SIG-M5 (cell line): ENCODE results near the gene RGL1.
"Not testable (repeated sequence)": the region's sequence is repeated elsewhere in the genome, so short reads cannot be mapped to it uniquely, and the experiment has no call there.

Source experiments
- DNase-seq: peaks from one replicate; lab custom pipeline; 2025; lab: John Stamatoyannopoulos, UW

Gene RGL1

DNA sequence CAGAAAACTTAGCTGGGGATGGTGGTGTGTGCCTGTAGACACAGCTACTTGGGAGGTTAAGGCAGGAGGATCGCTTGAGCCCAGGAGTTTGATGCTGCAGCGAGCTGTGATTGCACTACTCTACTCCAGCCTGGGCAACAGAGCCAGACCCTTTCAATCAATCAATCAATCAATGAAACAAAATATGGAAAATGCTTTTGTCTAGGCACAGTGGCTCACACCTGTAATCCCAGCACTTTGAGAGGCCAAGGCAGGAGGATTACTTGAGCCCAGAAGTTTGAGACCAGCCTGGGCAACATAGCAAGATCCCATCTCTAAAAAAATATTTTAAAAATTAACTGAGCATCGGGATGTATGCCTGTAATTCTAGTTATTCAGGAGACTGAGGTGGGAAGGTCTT, 19.0 kb upstream of the RGL1 start:
- not testable (repeated sequence) for DNase-seq

DNA sequence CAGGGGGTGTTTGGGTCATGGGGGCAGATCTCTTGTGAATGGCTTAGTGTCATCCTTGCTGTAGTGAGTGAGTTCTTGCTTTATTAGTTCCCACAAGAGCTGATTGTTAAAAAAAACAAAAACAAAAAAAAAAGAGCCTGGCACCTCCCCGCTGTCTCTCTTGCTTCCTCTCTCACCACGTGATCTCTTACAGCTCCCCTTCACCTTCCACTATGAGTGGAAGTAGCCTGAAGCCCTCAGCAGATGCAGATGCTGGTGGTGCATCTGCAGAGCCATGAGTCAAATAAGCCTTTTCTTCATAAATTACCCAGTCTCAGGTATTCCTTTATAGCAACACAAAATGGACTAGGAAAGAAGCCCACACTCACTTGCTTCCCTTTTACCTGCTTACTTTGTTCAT, 17.2 kb upstream of the RGL1 start:
- DNase-seq: no peak

DNA sequence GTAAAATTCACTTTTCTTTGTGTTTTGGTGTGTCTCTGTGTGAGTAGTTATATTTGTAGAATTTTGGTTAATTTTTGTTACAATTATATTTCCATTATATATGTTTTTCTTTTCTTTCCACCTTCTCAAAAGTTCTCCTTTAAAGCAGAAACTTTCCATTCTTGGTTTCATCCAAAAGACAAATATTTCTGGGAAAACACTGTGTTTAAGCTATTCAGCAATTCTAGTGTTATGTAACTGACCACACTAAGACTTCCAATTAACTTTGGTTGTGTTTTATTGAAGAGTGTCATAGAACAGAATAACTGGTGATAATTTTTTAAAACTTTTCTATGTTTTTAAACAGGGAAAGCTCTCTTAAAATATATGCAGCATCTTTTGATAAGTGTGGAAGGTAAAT, 13.6 kb upstream of the RGL1 start:
- DNase-seq: no peak

DNA sequence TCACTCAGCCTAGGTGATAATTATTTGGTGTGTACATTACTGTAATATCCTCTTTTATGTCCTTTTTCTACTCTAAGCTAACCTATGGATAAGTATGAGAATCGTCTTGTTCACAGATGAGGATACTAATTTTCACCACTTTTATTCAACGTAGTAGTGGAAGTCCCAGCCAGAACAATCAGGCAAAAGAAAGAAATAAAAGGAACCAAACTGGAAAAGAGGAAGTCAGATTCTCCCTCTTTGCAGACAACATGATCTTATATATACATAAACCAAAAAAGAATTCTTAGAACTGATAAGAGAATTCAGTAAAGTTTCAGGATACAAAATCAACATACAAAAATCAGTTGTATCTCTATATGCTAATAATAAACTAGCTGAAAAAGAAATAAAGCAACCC, 12.6 kb upstream of the RGL1 start:
- no peak for DNase-seq

DNA sequence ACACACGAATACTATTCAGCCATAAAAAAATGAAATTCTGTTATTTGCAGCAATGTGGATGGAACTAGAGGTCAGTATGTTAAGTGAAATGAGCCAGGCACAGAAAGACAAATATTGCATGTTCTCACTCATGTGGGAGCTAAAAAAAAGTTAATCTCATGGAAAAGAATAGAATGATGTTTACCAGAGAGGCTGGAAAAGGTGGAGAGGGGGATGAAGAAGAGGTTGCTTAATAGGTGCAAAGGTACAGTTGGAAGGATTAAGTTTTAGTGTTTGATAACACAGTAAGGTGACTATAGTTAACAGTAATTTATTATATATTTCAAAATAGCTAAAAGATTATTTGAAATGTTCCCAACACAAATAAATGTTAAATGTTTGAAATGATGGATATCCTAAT, 10.8 kb upstream of the RGL1 start:
- no peak for DNase-seq

DNA sequence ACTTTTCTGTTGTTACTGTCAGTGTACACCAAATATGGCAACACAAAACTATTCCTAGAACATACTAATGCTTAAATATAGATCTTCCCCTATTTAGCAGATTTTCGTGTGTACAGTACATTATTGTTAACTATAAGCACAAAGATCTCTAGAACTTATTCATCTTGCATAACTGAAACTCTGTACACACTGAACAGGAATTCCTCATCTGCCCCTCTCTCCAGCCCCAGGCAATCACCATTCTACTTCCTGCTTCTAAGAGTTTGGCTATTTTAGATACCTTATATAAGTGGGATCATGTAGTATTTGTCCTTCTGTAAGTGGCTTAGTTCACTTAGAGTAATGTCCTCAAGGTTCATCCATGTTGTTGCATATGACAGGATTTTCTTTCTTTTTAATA, 4.5 kb upstream of the RGL1 start:
- DNase-seq: no peak

DNA sequence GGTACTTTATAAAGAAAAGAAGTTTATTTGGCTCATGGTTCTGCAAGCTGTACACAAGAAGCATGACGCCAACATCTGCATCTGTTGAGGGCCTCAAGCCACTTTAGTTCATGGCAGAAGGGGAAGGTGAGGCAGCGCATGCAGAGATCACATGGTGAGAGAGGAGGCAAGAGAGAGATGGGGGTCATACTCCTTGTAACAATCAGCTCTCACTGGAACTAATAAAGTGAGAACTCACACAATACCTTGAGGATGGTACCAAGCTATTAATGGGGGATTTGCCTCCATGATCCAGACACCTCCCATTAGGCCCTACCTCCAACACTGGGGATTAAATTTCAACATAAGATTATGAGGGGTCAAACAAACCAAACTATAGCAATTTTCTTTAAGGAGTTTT, 3.3 kb upstream of the RGL1 start:
- no peak for DNase-seq

DNA sequence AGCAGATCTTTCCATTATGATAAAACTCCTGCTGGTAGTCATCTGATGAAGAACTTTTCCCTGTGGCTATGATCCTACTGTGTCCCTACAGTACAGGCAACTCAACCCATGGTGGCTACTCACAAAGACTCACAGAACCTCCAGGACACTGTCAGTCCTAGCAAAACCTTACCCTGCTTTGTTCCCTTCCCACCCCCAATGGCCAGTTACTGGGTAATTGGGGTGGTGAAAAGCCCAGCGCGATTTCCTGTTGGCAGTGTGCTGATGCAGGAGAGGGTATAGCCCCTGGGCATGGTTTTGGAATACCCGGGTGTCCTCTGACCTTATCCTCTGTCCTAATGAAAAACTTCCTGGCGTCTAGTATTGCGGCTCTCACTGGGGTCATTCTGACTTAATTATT, 533 bp upstream of the RGL1 start:
- no peak for DNase-seq

DNA sequence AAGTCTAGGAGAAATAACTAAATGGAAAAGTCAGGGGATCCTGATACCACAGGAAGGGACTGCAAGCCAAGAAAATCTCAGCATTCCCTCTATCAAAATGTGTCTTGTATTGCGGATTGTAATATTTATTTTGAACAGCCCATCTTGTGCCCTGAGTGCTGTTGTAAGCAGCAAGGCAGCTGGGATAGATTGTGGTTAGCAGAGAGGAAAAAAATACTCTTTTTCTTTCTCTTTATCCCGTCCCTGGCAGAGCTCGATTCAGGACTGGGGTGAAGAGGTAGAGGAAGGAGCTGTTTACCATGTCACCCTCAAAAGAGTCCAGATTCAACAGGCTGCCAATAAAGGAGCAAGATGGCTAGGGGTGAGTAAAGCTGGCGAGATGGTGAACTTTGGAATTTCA, 1.2 kb downstream of the RGL1 start:
- DNase-seq: no peak

DNA sequence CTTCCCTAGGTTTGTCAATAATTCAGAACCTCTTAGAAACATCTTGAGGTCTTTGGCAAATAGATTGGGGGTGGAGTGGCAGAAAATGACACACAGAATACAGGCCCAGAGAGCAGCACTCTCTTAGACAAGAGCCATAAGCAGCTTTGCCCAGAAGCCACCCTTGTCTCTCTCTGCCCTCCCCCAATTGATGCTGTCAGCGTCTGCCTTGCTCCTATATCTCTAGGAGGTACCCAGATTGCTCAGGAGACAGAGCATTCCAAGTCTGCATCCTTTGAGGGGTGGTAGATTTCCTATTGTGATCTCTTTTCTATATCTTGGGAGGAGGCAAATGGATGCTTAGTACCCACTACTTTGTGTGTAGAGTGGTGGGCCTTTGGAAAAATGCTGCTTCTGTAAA, 1.8 kb downstream of the RGL1 start:
- DNase-seq: no peak

DNA sequence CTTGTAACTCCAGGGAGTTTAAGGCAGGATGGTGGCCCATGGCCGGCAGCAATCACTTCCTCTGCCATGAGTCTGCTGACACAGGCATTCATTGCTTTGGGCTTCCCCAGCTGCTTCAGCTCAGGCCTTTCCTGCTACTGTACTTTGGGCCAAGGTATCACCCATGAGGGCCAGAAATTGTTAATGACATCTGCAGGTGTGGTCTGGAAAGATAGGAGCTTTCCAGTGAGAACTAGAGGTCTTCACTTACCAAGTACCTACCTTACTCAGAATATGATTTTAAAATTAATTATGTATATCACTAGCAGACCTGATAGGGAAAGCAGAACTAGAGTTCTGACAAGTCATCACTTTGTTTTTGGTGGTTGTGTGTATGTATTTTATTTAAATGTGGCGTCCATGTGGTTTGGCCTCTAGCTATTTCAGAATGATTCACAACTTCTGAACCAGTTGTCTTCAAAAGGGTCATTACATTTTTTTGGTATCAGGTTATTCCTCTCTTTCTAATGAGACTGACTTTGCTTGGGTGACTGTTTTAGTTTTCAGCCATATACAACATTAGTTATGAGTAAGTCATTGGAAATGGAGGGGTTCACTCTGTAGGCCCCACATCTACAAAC, 2.7 kb downstream of the RGL1 start:
- no peak for DNase-seq

DNA sequence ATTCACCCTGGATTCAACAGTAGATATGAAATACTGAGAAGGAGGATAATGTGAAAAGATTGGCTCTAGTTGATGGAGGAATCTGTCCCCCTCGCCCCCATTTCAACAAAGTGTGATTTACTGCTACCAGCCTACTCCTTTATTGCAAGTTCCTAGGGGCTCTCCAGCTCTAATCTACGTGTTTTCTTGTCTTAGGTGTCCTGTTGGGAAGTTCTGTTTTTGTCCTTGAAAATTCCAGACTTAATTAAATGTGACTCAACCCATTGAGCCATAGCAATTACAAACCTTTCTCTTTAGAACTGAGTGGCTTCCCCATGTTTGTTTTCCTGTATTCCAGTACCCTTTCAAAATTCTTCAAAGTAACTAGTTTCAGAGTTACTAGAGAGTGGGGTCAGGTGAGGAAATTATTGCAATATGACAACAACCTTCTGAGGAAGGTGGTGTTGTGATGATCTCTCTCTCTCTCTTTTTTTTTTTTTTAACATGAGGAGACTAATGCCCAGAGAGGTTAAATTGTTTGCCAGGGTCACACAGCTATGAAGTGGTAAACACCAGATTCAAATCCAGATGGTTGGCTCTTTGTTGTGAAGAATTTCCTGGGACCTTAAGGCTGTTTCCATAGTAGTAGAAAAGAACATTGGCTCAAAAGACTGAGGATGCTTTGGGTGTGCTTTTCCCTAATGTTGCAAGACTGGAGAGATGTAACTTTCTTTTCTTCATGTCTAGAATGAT, 3.5 kb downstream of the RGL1 start:
- no peak for DNase-seq

DNA sequence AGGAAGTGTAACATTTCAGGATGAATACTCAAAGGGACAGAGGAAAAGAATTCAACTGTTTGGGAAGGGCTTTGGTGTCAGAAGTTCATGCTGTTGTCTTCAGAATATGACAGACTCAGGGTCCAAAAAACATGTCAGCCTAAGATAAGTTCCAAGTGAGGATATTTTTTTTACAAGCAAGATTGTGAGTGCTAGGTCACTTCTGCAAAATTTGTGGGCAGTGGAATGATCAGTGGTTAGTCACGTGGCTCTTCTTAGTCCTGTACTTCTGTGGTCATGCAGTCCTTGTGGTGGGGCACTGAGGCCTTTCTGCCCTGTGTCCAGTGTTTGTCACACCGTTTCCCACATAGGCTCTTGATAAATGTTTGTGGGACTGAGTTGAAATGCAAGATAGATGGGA, 5.2 kb downstream of the RGL1 start:
- DNase-seq: no peak

DNA sequence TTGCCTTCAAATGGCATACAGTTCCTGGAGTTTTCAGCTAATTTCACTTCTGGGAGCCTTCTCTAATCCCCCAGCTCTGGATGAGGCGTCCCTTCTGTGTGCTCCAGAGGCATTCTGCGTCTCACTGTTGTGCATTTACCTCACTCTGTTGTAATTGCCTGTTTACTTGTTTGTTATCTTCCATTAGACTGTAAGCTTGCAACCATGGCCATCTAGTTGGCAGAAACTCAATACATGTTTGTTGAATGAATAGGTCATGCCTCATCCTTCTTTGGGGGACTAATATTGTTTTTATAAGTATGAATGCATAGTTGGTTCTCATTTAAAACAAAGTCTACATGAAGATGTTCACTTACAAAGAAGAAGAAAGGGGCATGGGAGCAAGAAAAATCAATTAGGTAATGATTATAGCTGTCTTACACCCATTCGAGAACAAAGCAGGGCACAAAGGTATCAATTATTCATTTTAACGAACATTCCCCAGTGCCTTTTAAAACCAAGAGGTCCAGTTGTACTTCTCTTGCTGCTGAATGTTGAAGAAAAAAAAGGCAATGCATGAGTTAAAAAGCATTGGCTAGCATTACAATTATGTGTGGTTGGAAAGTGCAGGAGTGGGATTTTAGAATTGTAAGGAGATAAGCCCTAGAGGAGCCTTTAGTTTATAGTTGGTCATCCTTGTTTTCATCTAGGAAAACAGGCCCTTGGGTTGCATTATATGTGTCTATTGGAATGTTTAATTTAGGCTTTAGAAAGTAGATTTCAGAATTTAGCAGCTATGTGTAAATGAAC, 6.0 kb downstream of the RGL1 start:
- DNase-seq: no peak

DNA sequence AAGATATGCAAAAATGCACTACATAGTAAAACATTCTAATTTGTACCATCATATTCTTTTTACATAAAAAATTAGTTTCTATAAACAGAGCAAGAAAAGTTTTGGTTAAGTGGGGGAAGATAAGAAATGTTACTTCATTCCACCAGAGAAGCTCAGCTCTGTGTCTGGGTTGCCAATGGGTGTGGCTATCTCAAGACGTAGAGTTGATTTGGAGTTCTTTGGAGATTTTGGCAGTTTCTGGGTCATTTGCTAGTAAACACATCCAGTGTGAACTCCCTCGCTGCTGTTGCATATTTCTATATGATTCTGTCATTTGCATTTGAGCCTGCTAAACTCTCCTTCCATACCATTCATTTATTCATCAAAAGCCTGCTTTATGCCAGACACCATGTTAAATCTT, 7.2 kb downstream of the RGL1 start:
- no peak for DNase-seq

DNA sequence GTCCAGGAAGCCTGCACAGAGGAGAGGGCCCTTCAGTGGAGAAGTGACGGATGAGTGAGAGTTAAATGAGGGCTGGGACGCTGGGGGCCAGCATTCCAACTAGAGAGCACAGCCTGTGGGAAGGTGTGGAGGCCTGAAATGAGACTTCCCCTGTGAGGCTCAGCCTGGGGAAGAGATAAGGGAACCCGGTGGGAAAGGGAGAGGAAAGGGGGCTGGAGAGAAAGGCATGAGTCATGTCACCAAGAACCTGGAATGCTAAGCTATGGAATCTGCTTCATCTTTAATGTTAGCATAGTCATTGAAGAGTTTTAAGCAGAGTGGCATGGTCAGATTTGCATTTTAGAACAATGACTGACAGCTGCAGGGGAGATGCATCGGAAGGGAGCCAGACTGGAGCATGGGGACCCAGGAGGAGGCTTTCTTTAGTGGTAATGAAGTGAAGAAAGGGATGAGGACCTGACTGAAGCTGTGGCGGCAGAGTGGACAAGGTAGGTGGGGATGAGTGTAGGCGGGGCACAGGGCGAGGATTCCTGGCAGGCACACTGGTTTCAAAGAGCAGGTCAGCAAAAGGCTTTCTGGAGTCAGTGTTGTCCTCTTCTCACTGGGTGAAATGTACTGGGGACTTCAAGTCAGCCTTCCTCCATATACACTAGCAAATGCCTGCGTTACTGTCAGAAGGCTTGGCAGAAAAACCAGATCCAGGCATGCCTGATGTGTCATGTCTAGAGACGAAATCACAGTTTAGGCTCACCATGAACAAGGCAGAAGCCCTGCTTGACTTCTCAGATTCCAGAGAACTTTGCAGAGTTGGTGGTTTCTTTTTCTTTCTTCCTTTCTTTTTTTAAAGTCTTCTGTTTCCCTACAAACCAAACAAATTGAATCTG, 8.0 kb downstream of the RGL1 start:
- no peak for DNase-seq

DNA sequence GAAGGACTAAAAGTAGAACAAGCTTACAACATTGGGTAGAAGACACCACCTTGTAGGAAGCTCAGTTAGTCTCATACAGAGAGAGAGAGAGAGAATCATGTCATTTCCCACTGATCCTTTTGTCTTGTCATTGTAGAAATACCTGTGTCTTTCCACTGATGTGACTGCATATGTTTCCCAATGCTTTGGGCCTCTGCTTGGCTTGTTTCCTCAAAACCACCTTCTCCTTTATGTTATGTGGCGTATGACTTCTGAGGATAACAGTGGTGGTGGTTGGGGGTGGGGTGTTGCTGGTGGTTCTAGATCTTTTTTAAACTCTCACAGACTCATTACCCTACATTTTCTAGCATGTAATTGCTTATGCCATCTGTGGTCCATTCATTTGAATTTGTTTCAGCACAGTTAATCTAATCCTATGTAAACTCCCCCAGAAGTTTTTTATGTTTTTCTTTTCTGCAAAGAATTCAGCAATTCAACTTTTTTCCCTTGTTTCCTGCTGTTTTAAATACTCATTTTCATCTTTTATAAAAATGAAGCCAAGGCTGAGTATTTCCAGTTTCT, 9.3 kb downstream of the RGL1 start:
- DNase-seq: no peak

DNA sequence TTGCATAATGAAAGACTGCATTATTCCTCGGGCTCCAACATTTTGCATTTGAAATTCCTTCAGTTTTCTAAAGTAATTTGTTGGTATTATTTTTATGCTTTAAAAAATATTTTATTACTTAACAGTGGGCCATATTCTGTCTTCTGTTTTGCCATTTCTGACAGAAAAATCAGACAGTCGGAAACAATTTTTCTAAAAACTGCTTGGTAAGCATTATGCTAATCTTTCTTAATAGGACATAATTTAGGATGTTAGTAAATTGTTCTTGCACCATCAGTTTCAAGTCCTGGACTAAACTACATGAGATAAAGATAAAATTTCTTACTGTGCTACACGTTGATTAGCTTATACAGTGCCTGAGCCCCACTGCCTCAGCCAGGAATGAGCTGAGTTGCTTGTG, 11.2 kb downstream of the RGL1 start:
- DNase-seq: no peak

DNA sequence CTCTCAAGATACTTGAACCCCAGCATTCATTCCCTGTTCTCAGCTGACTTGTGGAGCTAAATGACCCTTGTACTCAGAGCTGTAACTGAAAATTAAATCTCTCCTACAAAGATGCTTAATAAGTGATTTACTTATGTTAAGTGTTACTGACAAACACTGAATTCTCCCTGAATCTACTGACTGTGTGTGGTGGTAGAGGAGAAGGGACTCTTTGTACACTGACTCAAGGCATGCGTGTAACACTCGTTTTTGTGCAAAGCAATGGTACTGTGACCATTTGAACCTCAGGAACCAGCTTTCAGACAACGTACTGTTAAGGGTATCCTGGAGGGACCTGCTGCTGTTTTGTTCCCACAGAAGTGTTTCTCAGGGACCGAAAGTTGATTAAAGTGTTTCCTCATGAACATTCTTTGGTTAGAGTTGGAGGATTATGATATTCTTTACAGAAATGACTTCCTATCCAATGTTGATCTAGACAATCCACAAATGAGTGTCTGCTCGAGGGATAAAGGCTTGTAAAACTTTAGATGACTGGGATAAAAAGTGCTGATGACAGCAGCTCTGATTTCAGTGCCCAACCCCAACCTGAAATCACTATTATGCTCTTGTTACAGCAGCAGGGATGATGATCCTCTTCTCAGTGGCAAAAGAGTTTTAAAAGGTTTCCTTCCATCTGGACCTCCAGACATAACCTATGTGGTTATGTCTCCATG, 12.8 kb downstream of the RGL1 start:
- no peak for DNase-seq

DNA sequence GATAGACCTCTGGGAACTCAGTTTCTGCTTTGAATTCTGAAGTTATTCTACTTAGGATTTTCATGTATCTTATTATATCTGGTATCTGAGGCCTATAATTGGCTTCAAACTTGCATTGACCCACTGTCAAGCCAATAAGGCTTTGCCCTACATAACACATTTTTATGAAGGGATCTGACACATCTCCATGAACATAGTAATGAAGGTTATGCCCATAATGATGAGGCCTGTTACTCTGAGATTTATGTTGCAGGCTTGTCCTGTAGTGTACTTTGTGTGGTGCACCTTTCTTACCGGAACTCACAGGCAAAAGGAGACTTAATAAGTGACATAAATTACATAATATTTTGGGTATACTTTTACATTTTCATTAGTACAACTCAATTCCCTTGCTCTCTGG, 14.1 kb downstream of the RGL1 start:
- no peak for DNase-seq

DNA sequence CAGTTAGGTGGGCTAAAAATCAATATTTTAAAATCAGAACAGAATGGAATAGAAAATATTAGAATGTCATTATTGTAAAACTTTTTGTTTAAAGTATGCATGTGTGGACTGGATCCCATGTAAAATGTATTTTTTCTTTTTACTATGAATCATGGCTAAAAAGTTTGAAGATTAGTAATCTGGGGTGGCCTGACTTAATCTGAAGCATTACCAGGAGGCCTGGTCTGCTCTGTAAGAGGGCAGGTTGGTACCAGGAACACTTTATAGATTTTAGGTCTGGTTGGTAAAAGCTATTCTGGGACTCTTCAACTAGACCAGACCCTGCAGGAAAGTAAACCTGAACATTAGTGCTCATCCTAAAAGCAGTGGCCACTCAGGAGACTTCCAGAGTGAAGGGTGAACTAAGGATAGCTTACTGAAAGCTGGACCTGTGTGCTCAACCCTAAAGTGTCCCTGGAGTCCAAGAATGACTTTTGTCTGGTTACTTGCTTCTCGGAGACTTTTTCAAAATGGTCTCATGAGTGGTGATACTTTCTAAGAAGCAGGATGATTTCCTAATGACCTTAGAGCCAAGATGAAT, 16.5 kb downstream of the RGL1 start:
- no peak for DNase-seq
